ENCODE data around the gene FMOD. TPM values are rescaled to one million over a fixed set of nuclear protein-coding genes. Genes with fewer than 3 reads are reported as not detected.

The FMOD gene
- total RNA-seq, 1 donor from 2014 or later: 1.1 TPM

DNA sequence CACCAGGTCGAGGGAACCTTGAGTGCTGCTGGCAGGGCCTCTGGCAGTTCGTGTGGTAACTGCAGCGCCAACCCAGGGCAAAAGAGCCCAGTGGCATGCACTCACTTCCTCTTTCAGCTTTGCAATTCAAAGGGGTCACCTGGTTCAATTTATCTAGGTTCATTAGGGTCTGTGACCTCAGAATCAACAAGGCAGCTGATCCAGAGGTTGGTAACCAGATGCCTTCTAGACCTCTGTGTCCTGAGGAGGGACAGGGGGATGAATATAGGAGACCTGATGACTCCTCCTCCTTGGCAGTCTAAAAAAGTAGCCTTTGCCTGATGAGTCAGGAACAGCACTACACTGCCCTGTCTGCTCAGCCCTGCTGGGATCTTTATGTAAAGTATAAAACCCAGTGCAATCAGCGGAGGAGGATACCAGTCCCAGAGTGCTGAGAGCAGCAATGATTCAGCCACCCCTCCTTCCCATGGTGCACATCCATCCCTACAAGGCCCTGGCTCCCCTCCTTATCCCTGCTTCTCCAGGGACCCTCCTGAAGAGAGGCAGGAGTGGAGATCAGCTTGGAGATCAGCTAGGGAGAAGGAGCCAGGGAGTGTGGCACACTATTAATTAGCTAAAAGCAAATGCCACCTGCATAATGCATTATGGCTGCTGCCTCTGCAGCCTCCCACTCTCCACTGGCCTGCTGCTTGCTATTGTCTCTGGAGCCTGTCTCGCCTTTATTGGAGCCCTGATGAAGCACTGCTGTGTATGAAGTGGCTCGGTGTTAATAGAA lies 11.2 kb upstream of the FMOD start:
- DNase-seq: peak; percentile 39

DNA sequence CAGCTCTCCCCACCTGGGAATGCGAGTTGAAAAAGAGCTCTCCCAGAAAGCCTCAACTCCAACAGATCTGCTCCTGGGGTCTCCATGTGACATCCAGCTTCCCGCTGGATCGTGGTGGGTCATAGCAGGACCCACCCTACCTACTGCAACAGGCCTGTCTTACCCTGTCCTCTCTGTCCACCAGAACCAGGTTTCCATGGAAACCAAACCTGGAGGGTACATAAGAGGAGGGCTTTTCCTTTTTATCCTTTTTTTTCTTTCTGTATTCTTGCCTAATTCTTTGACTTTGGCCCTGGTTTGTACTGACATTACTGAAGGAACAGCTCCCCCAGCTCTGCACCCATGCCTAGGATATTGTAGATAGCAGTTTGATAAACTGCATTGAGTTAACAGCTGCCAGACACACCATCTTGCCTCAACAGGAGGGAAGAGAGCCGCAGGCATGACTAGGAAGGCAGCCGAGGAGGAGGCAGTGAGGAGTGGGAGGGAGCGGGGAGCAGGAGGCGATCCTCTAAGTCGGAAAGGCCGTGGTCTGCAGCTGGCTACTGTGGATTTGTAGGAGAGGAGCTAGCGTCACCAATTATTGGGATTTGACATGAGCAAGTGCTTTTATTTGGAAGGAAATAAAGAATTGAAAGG lies 9.7 kb upstream of the FMOD start:
- no peak for DNase-seq

DNA sequence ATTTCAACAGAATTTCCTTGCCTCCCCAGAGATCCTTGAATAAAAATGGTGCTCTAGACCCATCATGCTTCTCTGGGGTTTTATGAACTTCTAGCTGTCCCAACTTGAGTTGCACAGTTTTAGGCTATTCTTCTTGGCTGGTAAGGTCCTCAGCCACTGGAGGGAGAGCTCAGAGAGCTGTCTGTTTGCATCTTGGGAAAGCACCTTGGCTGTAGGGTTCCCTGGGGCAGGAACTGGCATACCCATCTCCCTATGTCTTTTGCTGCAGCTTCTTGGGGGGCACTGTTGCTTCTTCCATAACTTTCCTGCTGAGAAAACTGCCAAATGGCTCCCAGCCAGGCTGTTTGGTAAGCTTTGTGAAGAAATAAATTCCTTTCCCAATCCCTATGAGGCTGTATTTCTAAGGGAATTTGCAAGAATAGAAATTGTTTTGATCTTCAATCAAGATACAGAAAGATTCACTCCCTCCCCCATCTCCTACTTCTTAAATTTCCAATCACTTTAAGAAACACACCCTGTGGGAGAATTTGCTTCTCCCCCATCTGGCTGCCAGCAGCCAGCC lies 8.2 kb upstream of the FMOD start:
- no peak for DNase-seq

DNA sequence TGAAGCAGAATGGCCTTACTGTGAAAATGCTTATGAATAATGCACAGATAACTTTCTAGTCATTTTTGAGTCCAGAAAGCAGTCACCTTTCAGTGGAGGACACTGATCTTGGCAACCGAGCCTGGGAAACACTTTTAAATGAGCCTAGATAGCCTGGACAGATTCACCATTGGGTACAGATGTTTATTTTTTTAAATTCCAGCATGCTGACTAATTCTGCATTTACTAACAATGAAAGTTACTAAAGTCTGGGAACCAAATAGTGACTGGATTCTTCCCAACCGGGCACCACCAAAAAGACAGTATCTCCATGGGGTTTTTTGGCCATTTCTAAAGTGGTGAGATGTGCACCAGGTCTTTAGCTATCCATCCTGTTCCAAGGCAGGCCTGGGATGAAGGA lies 3.3 kb upstream of the FMOD start:
- DNase-seq: no peak

DNA sequence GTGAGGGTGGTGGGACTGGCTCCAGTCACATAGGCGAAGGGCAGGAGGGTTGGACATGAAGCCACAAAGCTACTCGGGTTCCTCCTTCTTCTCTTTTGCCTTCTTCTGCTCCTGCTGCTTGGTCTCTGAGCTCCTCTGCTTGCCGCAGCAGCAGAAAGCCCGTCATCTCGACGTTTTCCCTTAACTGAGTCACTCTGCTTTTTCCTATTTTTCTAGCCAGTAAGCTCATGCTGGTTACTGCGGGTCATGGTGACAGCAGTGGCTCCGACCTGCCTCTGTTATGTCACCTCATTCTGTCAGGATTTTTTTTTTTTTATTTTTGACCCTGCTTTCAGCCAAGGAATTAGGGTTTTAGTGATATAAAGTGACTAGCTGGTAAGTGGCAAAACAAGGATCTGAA lies 2.6 kb upstream of the FMOD start:
- no peak for DNase-seq

DNA sequence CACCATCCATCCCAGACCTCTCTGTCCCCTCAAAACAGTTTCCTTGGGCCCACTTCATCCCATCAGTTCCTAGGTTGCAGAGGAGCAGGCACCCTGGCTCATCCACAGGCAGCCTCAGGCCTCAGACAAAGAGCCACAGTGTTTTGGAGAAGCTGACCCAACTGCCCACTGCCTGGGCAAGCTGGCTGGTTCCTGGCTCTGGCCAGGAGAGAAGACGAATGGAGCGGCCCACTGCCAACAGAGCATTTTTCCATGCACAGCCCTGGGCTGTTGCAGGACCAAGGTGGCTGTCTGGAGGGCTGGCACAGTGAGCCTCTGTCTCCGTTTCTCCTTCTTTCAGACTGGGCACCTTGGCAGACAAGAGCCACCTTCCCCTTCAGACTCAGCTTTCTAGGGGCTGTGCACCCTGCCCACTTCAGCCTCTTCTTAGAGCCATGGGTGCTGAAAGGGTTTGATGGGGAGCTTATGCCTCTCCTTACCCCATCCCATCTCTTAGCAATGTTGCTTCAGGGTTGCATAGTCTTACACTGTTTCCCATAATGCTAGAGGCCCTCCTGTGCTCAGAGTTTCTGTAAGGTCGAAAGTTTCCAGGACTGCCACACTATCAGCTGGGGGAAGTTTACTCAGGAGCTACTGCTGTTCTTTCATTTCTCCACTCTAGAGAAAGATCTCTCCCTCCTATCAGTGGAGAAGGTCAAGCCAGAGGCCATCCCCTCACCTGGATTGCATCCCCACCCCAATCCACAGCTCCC lies 973 bp downstream of the FMOD start:
- no peak for DNase-seq

DNA sequence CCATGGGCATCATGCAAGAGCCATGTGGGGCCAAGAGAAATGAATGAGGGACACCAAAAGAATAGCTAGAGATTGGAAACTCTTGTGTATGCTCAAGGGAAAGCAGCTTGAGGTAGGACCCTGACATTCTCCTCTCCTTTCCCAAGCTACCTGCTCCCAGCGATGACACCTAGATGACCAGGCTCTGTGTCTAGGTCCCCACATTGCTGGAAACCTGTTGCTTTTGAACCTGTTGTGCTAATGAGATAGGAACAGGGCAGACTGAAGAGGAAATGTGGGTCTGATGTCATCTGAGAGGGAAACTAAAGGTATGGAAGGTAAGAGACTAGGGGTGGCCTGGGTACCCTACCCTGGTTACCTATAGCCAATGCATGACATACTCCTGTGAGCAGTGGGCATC lies 1.8 kb downstream of the FMOD start:
- no peak for DNase-seq

DNA sequence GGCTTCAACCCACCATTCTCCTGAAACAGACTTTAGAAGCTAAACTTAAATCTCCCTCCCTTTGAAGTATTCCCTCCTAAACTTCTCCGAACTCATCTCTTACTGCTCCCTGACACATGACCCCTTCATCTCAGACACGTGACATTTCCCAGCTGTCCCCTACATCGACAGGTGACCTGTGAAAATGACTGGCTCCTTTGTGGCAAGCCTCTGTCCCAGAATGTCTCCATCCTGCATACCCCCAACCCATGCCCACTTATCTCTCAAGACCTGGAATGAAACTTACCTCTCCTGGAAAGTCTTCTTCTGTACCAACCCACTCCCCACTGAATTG lies 4.2 kb downstream of the FMOD start:
- DNase-seq: no peak

DNA sequence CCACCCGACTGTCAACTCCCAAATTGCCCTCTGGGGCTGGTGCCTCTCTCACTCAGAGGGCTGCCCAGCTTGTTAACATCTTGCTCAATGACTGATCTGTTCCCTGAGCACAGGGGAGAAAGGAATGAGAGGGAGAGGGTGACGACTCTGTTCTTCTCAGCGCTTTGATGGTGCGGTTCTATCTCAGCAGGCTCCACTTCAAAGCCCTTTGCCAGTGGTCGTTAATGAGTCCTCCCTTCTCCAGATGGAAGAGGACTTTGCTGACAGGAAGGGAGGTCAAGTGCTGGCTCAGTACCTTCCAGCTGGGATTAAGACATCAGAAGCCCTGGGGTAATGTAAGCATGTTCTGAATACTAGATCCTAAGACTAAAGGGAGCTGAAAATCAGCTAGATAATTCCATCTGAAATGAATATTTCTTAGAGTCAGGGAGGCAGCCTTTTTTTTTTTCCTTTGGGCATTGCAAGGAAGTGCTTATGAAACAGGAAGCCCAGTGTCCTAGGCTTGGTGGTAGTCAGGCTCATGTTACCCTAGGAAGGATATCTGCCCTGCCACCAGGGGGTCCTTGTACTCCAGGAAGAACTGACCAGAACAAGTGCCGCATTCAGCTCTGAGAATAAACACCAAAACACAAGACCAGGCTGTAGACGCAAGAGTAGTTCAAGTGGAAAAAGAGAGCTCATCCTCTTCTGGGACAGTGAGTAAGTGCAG lies 4.7 kb downstream of the FMOD start:
- DNase-seq: no peak

DNA sequence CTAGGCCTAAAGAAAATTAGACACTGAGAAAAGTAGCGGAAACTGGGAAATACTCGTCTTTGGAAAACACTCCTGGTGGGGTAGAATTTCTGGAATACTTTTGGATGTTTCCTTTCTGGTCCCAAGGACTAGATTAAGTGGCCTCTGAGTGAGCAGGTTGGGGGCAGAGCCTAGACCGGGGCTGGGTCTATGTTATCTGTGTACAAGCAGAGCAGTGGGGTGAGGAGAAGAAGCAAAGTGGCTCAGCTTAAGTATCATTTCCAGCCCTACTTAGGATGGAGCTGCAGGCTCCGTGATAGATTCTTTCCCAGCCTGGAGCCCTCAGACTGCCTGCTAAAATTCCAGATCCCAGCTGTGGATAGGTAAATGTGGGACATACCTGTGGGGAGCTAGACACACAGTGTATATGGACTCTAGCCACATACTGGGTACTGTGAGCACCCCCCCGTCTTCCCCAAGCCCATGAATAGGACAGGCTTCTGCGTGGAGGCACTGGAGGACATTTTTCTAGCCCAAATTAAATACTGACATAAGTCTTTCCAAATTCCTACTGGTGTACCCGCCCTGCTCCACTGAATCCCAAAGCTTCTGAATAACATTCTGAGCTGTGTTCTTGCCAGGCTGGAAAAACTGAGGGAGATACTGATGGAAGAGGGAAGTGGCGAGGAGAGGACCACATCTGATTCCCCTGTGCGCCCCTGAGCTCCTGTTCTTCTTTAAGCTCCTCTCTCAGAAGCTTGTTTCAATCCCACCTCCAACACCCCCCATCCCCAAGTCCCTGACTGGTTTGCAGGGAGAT lies 6.8 kb downstream of the FMOD start:
- DNase-seq: no peak

DNA sequence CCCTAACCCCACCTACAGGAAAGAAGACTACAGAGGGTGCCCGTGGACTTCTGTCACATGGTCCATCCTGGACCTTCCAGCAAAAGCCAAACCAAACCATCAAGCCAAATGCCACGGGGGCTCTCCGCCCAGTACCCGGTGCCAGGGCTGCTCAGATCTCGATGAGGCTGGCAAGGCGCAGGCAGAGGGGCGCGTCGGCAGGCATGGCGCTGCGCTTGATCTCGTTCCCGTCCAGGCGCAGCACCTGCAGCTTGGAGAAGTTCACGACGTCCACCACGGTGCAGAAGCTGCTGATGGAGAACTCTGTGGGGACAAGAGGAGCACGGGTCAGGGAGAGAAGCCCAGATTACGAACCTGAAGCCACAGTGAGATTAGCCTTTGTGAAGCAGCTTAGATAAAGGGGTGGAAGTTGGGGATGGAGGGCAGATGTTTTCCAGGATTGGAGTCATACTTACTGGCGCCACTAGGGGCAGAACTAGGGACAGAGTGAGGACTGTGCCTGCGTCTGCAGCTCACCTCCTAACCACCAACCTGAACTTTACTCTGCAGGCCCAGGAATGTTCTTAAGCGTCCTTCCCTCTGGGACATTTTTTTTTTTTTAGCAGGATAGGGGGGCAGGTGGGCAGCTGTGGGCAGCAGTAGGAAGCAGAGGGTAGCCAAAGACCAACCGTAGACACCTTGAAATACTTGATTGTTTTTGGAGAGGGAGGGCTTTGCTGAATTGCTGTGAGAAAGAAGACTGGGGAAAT lies 8.6 kb downstream of the FMOD start:
- no peak for DNase-seq

DNA sequence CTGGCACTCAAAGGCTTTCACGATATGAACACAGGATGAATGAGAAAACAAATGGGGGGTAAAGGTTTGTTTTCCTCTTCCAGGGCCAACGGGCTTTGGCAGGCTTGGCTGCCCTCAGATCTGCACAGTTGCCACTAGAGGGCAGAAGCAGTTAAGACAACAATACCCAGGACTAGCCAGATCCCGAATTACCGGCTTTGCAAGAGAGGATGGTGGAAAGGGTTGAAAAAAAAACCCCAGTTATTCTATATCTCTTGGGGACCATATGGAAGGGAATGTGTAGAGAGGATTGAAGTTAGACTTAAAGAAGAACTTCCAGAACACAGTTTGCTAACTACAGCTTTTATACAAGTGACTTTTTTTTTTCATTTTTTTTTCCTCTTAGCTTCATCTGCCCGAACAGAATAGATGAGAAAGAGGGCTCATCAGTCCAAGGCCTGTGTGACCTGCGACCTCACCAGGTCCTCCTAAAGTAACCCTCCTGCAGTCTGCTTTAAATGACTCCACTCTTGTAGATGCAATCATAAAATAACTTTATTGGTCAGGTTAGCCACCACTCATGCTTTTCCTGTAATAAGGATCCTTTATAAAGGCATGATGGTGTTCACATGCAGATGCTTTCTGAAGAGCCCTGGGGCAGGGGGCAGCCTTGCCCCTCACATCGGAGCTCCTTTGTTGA lies 10.7 kb downstream of the FMOD start:
- DNase-seq: peak; percentile 64

DNA sequence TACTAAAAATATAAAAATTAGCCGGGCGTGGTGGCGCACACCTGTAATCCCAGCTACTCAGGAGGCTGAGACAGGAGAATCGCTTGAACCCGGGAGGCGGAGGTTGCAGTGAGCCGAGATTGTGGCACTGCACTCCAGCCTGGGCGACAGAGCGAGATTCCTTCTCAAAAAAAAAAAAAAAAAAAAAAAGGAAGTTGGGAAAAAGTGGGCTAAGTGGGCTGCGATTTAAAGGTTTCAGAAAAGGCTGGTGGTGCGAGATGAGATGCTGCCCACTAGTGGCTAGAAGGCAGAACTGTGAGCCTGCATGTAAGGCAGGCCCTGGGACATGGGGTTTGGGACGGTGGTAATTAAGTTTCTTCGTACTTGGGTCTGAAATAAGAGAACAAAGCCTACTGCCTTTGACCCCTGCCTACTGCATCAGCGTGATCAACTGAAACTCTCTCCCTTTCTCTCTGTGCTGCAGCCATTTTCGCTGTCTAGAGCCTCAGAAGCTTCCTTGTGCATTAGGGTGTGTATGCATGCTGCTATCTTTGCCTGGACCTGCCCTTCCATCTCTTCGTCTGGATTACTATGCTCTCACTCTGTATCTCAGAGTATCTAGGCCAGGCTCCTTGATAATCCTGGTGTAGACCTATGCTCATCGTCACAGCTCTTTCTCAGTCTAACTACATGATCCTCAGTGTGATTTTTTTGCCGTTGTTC lies 12.4 kb downstream of the FMOD start:
- DNase-seq: no peak

DNA sequence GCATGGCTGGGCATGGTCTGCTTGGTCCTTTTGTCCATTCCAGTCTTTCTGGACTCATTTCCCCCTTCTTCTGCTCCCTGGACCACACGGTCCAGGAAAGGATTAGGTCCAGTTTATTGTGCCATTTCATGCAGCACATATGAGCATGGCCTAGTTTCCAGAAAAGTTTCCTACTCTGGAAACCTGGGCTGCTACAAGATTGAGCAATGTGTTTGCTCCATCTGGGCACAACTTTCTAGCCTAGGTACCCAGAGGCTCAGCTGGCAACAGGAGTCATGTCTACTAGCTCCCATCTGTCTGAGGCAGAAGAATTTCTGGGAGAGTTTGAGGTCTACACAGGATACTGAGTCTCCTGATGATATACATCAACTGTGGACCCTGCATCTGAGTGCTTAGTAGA lies 14.8 kb downstream of the FMOD start:
- no peak for DNase-seq

DNA sequence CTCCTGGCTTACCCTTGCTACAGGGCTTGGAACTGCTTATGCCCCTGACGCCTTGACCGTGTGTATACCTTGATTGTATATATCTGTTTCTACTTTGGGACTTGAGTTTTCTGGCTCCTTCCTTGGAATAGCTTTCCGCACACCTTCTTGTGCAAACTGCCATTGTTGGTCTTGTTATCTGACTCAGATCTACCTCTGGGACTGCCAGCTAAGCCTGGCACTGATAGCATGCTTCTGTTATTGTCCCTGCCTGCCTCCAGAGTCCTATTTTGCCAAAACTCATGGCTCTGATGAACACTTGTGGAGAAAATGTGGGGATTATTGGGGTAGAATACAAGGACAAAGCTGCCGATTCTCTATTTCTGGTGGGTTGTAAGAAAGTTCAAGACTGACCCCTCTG lies 15.4 kb downstream of the FMOD start:
- DNase-seq: no peak

DNA sequence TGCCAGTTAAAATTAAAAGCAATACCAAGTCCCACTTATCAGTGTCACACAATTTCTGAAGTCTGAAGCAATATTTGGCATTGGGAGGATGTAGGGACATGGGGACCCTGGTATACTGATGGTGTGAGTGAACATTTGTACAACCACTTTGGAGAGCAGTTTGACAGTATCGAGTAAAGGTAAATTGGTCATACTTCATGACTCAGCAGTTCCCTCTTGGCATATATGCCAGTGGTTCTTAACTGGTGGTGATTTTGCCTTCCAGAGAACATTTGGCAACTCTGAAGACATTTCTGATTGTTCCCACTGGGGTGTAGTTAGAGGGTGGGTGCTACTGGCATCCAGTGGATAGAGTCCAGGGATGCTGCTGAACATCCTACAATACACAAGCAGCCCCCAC lies 19.7 kb downstream of the FMOD start:
- no peak for DNase-seq

DNA sequence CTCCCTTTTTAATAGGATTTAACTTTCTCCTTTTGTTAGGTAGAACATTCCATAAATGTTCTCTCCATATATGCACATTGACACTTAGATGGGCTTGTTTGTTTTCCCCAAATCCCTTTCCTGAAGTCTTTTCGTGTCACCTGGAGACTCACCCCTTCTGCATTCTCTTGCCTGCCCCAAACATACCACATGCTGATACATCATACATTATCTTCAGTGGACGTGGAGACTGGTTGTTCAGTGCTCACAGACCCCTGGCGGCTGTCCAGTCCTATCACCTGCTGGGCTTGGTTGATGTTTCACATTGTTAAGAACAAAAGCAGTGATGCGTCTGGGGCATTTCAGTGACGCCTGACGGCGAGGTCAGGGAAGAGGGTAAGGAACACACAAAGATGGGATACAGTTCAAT lies 22.2 kb downstream of the FMOD start:
- DNase-seq: no peak

DNA sequence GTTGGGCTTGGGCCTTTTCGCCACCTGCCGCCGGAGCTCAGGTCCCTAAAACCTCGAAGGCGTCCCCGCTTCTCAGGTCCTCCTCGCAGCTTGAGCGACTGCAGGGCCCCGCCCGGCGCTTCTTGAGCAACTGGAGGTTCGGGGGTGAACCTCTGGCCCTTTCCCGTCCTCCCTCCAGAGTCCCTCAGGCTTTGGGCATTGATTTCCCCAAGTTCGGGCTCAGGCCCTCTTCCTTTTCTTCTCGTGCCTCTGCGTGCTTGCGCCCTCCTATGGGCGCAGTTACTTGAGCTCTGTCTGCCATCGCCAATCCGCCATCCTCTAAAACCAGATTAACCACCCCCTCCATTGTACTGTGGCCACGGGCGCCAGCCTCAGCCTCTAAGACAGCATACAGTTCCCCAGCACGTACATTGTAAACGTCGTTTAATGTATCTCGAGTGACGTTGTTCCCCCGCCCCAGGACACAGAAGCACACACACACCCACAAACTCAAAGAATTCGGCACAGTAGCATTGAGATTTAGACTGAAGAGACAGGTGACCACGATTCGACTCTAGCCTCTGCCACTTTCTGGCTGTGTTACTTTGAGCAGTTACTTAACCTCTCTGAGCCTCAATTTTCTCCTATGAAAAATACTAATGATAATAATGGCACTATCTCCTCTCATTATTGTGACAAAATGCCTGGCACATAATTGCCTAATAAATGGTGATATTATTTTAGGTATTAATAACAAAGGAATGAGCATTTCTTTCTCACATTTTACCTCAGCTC lies 23.1 kb downstream of the FMOD start:
- peak; percentile 55 for DNase-seq
